ENCODE results near the gene PROC. TPM values are rescaled to one million over a fixed set of nuclear protein-coding genes. Genes with fewer than 3 reads are reported as not detected.

Gene PROC
- total RNA-seq, 1 donor from 2014 or later, result not detected

- intact Hi-C loops (cut with micrococcal nuclease), result loop anchor here (1.0 kb wide), 1 partner anchor 98 kb away; no protein-coding TSS in a partner anchor
Observed at GRCh38 chr2:127453013-127453391, 34.8 kb downstream of the PROC start.

GRCh38 chr2:127453392-127454171 lies 35.4 kb downstream of the PROC start:
- intact Hi-C loops (cut with micrococcal nuclease), result loop anchor here (1.0 kb wide), 1 partner anchor 98 kb away; no protein-coding TSS in a partner anchor

GRCh38 chr2:127454595-127455565 lies 36.7 kb downstream of the PROC start:
- intact Hi-C loops (cut with micrococcal nuclease), result no loop called here

- intact Hi-C loops (cut with micrococcal nuclease), result no loop called here
Observed at GRCh38 chr2:127455566-127456493, 37.6 kb downstream of the PROC start.

- intact Hi-C loops (cut with micrococcal nuclease), result no loop called here
Observed at GRCh38 chr2:127456960-127457359, 38.7 kb downstream of the PROC start.

- intact Hi-C loops (cut with micrococcal nuclease), result no loop called here
Observed at GRCh38 chr2:127462461-127462860, 44.2 kb downstream of the PROC start.

GRCh38 chr2:127463155-127463991 lies 45.1 kb downstream of the PROC start:
- intact Hi-C loops (cut with micrococcal nuclease), result no loop called here

- intact Hi-C loops (cut with micrococcal nuclease), result no loop called here
Observed at GRCh38 chr2:127464470-127465257, 46.4 kb downstream of the PROC start.

GRCh38 chr2:127465258-127465657 lies 47.0 kb downstream of the PROC start:
- intact Hi-C loops (cut with micrococcal nuclease), result no loop called here

- intact Hi-C loops (cut with micrococcal nuclease), result no loop called here
Observed at GRCh38 chr2:127469051-127469450, 50.8 kb downstream of the PROC start.

GRCh38 chr2:127469974-127470373 lies 51.7 kb downstream of the PROC start:
- intact Hi-C loops (cut with micrococcal nuclease), result no loop called here

GRCh38 chr2:127471286-127471988 lies 53.2 kb downstream of the PROC start:
- intact Hi-C loops (cut with micrococcal nuclease), result no loop called here

- intact Hi-C loops (cut with micrococcal nuclease), result no loop called here
Observed at GRCh38 chr2:127472268-127472667, 54.0 kb downstream of the PROC start.

GRCh38 chr2:127475788-127476187 lies 57.6 kb downstream of the PROC start:
- intact Hi-C loops (cut with micrococcal nuclease), result loop anchor here (5.0 kb wide), 1 partner anchor 183 kb away; the partner anchor contains the start of gene ERCC3

Data from T-helper 1 cell treated with Interleukin-12 subunit alpha and Interleukin-12 subunit beta and Interleukin-4 antibody, amounts not matched to agents 30 ng/mL and 1 ng/mL, for 36 hours (primary cell).